Astrocyte of the spinal cord (primary cell): ENCODE results near the gene MYF6.

Experiments
- DNase-seq: peaks from one replicate; pipeline ENCODE4 v3.0.0; 2011; ENCODE audit warnings: low read depth, low spot score
- H3K4me3 ChIP-seq: 2 replicates; pipeline ENCODE4 v1.5.1; 2011; ENCODE audit warnings: low read depth, mild to moderate bottlenecking, low read length, moderate library complexity
- in situ Hi-C: cut with HindIII; loops from 2 replicates; pipeline ENCODE4 v1.10.0; 2017; ENCODE audit warnings: low sequenced_read_pairs
- TF ChIP-seq, protein P1 (sequence below): IDR thresholded peaks from 2 replicates; pipeline ENCODE4 v1.5.1; 2012; ENCODE audit warnings: low read depth, mild to moderate bottlenecking, low read length, inconsistent platforms

The MYF6 gene

GRCh38 chr12:80702889-80703805 is 4.3 kb upstream of the MYF6 start:
- TF ChIP-seq, protein P1, sequence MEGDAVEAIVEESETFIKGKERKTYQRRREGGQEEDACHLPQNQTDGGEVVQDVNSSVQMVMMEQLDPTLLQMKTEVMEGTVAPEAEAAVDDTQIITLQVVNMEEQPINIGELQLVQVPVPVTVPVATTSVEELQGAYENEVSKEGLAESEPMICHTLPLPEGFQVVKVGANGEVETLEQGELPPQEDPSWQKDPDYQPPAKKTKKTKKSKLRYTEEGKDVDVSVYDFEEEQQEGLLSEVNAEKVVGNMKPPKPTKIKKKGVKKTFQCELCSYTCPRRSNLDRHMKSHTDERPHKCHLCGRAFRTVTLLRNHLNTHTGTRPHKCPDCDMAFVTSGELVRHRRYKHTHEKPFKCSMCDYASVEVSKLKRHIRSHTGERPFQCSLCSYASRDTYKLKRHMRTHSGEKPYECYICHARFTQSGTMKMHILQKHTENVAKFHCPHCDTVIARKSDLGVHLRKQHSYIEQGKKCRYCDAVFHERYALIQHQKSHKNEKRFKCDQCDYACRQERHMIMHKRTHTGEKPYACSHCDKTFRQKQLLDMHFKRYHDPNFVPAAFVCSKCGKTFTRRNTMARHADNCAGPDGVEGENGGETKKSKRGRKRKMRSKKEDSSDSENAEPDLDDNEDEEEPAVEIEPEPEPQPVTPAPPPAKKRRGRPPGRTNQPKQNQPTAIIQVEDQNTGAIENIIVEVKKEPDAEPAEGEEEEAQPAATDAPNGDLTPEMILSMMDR: no peak
- H3K4me3 ChIP-seq: no peak overlapping the region

GRCh38 chr12:80704420-80704819 is 3.0 kb upstream of the MYF6 start:
- no peak for DNase-seq
- in situ Hi-C loops: no loop called here
- TF ChIP-seq, protein P1: no peak
- no peak overlapping the region for H3K4me3 ChIP-seq

More at GRCh38 chr12:80702889-80703805, 4.3 kb upstream of the MYF6 start:
- peak; percentile 76 for DNase-seq
- in situ Hi-C loops: no loop called here

DNA sequence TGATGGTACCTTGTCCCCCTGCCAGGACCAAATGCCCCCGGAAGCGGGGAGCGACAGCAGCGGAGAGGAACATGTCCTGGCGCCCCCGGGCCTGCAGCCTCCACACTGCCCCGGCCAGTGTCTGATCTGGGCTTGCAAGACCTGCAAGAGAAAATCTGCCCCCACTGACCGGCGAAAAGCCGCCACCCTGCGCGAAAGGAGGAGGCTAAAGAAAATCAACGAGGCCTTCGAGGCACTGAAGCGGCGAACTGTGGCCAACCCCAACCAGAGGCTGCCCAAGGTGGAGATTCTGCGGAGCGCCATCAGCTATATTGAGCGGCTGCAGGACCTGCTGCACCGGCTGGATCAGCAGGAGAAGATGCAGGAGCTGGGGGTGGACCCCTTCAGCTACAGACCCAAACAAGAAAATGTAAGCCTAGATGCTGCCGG is 410 bp downstream of the MYF6 start:
- no peak overlapping the region for H3K4me3 ChIP-seq
- in situ Hi-C loops: no loop called here
- TF ChIP-seq, protein P1: no peak
- no peak for DNase-seq

DNA sequence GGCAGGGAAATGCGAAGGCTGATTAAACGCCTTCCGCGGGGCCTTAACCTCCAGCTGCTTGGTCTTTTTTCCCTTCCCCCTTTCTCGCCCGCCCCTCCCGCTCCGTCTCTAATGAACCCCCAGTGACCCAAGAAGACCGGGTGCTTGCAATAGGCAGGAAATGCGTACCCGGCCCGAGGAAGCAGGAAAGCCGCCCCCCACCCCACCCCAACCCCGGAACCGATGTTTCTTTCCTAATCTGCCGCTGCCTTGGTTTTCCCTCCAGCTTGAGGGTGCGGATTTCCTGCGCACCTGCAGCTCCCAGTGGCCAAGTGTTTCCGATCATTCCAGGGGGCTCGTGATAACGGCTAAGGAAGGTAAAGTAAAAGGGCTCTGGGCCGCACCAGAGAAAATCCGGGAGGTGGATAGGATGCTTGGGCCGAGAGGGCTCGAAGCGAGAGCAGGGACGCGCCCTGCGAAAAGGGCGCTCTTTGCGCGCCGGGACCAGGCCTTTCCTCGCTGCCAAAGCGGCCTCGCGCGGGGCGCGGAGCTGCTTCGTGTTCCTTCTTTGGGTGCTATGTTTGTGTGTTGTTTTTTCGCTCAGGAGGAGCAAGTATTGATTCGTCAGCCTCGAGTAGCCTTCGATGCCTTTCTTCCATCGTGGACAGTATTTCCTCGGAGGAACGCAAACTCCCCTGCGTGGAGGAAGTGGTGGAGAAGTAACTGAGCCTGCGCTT is 983 bp downstream of the MYF6 start:
- in situ Hi-C loops: no loop called here
- peak overlapping the region; percentile 14 for H3K4me3 ChIP-seq
- peak; percentile 12 for DNase-seq

DNA sequence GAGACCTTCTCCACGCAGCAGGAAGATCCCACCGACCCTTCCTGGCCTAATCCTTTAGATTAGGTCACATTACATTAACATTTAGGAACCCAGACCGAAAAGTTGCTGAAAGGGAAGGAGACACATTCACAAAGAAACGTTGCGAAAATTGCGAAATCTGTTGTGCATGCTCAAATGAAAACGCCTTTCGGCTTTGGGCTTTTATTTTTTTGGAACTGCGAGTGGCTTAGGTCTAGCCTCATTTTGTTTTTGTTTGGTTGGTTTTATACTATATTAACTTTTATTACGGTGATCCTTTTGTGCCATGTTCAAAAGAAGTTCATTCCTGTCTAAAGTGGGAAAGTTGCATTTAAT is 1.5 kb downstream of the MYF6 start:
- in situ Hi-C loops: no loop called here
- TF ChIP-seq, protein P1: no peak
- peak overlapping the region; percentile 14 for H3K4me3 ChIP-seq
- no peak for DNase-seq

More for the DNA sequence above, 983 bp downstream of the MYF6 start:
- TF ChIP-seq, protein P1: no peak

DNA sequence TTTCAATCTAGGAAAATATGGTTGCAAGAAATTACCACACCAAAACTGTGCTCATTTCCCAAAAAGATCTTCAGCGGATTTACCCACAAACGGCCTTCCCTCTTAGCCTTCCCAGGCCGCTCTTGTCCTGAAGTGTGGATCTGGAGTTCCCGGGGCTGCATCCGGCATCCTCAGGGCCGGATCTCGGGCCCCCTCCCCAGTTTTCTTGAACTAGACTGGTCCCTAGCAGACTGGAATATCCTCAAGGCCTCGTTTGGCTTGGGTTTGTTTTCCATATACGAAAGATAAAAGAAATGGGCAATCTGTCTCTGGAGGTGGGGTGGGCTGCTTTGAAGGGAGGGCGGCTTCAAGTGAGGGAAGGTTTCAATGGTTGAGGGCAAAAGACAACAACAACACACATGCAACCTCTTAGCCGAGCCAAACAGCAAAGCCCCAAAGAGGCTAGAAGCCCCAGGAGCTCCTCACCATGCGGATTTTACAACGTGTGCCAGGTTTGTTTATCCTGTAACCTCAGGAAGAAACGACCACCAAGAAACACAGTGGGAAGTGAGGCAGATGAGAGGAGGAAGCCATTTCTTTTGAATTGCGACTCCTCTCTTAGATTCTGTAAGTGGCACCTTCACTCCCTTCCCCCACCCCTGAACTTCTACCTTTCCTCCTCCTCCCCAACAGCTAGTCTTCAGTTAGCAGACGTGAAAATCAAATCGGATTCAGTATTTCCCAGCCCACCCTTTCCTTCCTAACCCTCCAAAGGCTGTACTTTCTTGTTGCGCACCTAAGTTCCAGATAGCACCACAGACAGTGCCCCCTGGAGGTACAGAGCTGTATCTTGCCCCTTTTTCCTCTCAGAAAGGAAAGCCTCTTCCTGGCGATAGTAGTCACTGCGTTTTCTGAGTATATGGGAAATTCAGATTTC is 2.6 kb downstream of the MYF6 start:
- in situ Hi-C loops: no loop called here
- no peak overlapping the region for H3K4me3 ChIP-seq
- TF ChIP-seq, protein P1: peak; percentile 35
- no peak for DNase-seq
